H1 (cell line): ENCODE measurements around the gene NANOS2. TPM values are rescaled to one million over a fixed set of nuclear protein-coding genes. Genes with fewer than 3 reads are reported as not detected.

ENCODE experiments used
- CTCF ChIA-PET: fragments of 300-600 bp; sonication (Branson Sonifier 250); formaldehyde crosslinking; loops from one replicate; lab custom pipeline; 2021; ENCODE audit not compliant: partially characterized antibody; lab: Charles Lee
- POLR2A ChIA-PET: fragments of 300-600 bp; sonication (Branson Sonifier 250); formaldehyde crosslinking; loops from one replicate; lab custom pipeline; 2021; ENCODE audit warnings: inconsistent platforms; ENCODE audit not compliant: partially characterized antibody; lab: Charles Lee
- DNase-seq, 2 experiments: peaks; one replicate each; pipeline versions ENCODE4 v3.0.0 to v3.0.0-alpha.2; 2010 to 2022; ENCODE audit warnings: low spot score in 2 of 2, low read depth in 1 of 2, mixed read lengths in 1 of 2
- FAIRE-seq: peaks from 2 replicates; lab custom pipeline; 2011; peaks lifted over from hg19 to GRCh38; lab: Jason Lieb, UNC
- H2AFZ ChIP-seq: 2 replicates; pipeline ENCODE4 v1.8.1; 2012; ENCODE audit warnings: low read length, inconsistent platforms
- H2AK5ac ChIP-seq: 2 replicates; pipeline ENCODE4 v1.6.1; 2013; ENCODE audit warnings: low read depth, low read length
- H2BK120ac ChIP-seq: replicated peaks from 2 replicates; pipeline ENCODE3; 2013; ENCODE audit warnings: low read depth, low read length, inconsistent platforms
- H2BK12ac ChIP-seq: 2 replicates; pipeline ENCODE4 v1.6.1; 2013; ENCODE audit warnings: low read depth, low read length
- H2BK15ac ChIP-seq: 2 replicates; pipeline ENCODE4 v1.6.1; 2013; ENCODE audit warnings: low read length
- H2BK20ac ChIP-seq: 2 replicates; pipeline ENCODE4 v1.6.1; 2013; ENCODE audit warnings: low read length
- H2BK5ac ChIP-seq: 2 replicates; pipeline ENCODE4 v1.6.1; 2013; ENCODE audit warnings: low read depth, low read length
- H3K14ac ChIP-seq: 2 replicates; pipeline ENCODE4 v1.6.1; 2013; ENCODE audit warnings: inconsistent platforms; ENCODE audit not compliant: insufficient read length
- H3K18ac ChIP-seq: 2 replicates; pipeline ENCODE4 v1.6.1; 2013; ENCODE audit warnings: low read length; ENCODE audit errors: extremely low read depth
- H3K23ac ChIP-seq: 2 replicates; pipeline ENCODE4 v1.6.1; 2013; ENCODE audit warnings: inconsistent platforms; ENCODE audit not compliant: insufficient read length
- H3K23me2 ChIP-seq: 2 replicates; pipeline ENCODE4 v1.6.1; 2013; ENCODE audit warnings: low read depth, low read length
- H3K27ac ChIP-seq: 2 replicates; pipeline ENCODE4 v1.6.1; 2011; ENCODE audit warnings: low read depth, low read length, inconsistent platforms
- H3K27me3 ChIP-seq, 4 experiments: replicated peaks in 1 of 4; 1 replicate in 1 of 4; 2 replicates in 3 of 4; pipeline versions ENCODE4 v1.6.1 to v1.8.1; 2011 to 2013; ENCODE audit warnings: low read length in 3 of 4, mild to moderate bottlenecking in 3 of 4, inconsistent platforms in 2 of 4, mixed read lengths in 2 of 4, moderate library complexity in 1 of 4; ENCODE audit not compliant: control insufficient read depth in 3 of 4, insufficient read depth in 3 of 4; ENCODE audit errors: extremely low read depth in 1 of 4
- H3K36me3 ChIP-seq, 4 experiments: 2 replicates each; pipeline versions ENCODE4 v1.6.1 to v1.8.1; 2011 to 2013; ENCODE audit warnings: mild to moderate bottlenecking in 4 of 4, low read length in 3 of 4, moderate library complexity in 2 of 4, control low read depth in 1 of 4, inconsistent platforms in 1 of 4; ENCODE audit not compliant: insufficient read depth in 4 of 4, control insufficient read depth in 2 of 4
- H3K4ac ChIP-seq: replicated peaks from 2 replicates; pipeline ENCODE3; 2013; ENCODE audit warnings: low read length, low read depth, mixed read lengths, inconsistent platforms; ENCODE audit not compliant: insufficient read length
- H3K4me1 ChIP-seq, 4 experiments: replicated peaks in 1 of 4; 1 replicate in 1 of 4; 2 replicates in 3 of 4; pipeline versions ENCODE4 v1.6.1 to v1.8.1; 2011 to 2013; ENCODE audit warnings: low read length in 3 of 4, inconsistent platforms in 2 of 4, mixed read lengths in 1 of 4; ENCODE audit not compliant: insufficient read depth in 4 of 4, control insufficient read depth in 3 of 4
- H3K4me2 ChIP-seq, 2 experiments: 2 replicates each; pipeline versions ENCODE4 v1.6.1 to v1.8.1; 2011 to 2013; ENCODE audit warnings: low read depth in 2 of 2, low read length in 2 of 2, control low read depth in 1 of 2, inconsistent platforms in 1 of 2, mild to moderate bottlenecking in 1 of 2; ENCODE audit not compliant: insufficient read depth in 1 of 2
- H3K4me3 ChIP-seq, 4 experiments: fragments of 200-600, 300-600 bp in 1 of 4; sonication (generic), shearing (Covaris generic), sonication (Bioruptor Twin) in 1 of 4; 2 replicates each; pipeline versions ENCODE4 v1.5.1 to v1.8.1; 2011 to 2016; ENCODE audit warnings: low read length in 4 of 4, low read depth in 3 of 4, control low read depth in 2 of 4, inconsistent platforms in 2 of 4, mild to moderate bottlenecking in 2 of 4, mixed read lengths in 1 of 4, moderate library complexity in 1 of 4; ENCODE audit not compliant: insufficient read depth in 2 of 4; ENCODE audit errors: extremely low read depth in 1 of 4
- H3K56ac ChIP-seq: replicated peaks from 2 replicates; pipeline ENCODE3; 2013; ENCODE audit warnings: low read depth, mild to moderate bottlenecking, mixed read lengths, low read length, inconsistent platforms; ENCODE audit not compliant: insufficient read length
- H3K79me1 ChIP-seq: 2 replicates; pipeline ENCODE4 v1.6.1; 2013; ENCODE audit warnings: low read depth, low read length, control low read depth
- H3K79me2 ChIP-seq, 2 experiments: 2 replicates each; pipeline versions ENCODE4 v1.6.1 to v1.8.1; 2012 to 2013; ENCODE audit warnings: low read length in 2 of 2, mild to moderate bottlenecking in 2 of 2, inconsistent platforms in 1 of 2; ENCODE audit not compliant: insufficient read depth in 2 of 2, control insufficient read depth in 1 of 2
- H3K9ac ChIP-seq, 4 experiments: replicated peaks in 1 of 4; 1 replicate in 1 of 4; 2 replicates in 3 of 4; pipeline versions ENCODE4 v1.6.1 to v1.8.1; 2011 to 2013; ENCODE audit warnings: low read depth in 3 of 4, low read length in 3 of 4, control low read depth in 2 of 4, mild to moderate bottlenecking in 2 of 4, moderate library complexity in 2 of 4, inconsistent platforms in 1 of 4; ENCODE audit errors: extremely low read depth in 1 of 4
- H3K9me3 ChIP-seq, 2 experiments: 2 replicates each; pipeline versions ENCODE4 v1.6.1 to v1.8.1; 2012 to 2013; ENCODE audit warnings: mild to moderate bottlenecking in 2 of 2, moderate library complexity in 2 of 2, control low read depth in 1 of 2, inconsistent platforms in 1 of 2, low read depth in 1 of 2, low read length in 1 of 2, mixed read lengths in 1 of 2; ENCODE audit not compliant: insufficient read depth in 2 of 2
- H4K20me1 ChIP-seq, 2 experiments: replicated peaks in 1 of 2; 2 replicates each; pipeline versions ENCODE3 to v1.8.1; 2011 to 2013; ENCODE audit warnings: inconsistent platforms in 2 of 2, low read length in 2 of 2, mild to moderate bottlenecking in 1 of 2; ENCODE audit not compliant: insufficient read depth in 2 of 2, control insufficient read depth in 1 of 2
- H4K5ac ChIP-seq: 2 replicates; pipeline ENCODE4 v1.6.1; 2013; ENCODE audit warnings: low read length, low read depth, mixed read lengths, inconsistent platforms; ENCODE audit not compliant: insufficient read length
- H4K8ac ChIP-seq: 2 replicates; pipeline ENCODE4 v1.8.0; 2013; ENCODE audit warnings: mild to moderate bottlenecking, moderate library complexity, low read length, inconsistent platforms; ENCODE audit not compliant: insufficient read depth; ENCODE audit errors: extremely low read depth
- H4K91ac ChIP-seq: replicated peaks from 2 replicates; pipeline ENCODE3; 2013; ENCODE audit warnings: low read length, mixed read lengths, inconsistent platforms; ENCODE audit not compliant: insufficient read length
- ASH2L ChIP-seq: fragments of 200-600, 300-600 bp; sonication (generic); IDR thresholded peaks from one replicate; pipeline ENCODE4 v1.7.1; 2017; ENCODE audit warnings: low read length
- BCL11A ChIP-seq, 2 experiments: IDR thresholded peaks; one replicate each; pipeline ENCODE4 v1.6.1; 2011; ENCODE audit warnings: low read depth in 2 of 2, low read length in 2 of 2, mild to moderate bottlenecking in 2 of 2
- CBX8 ChIP-seq: fragments of 300-800, 300-1000 bp; sonication (generic); IDR thresholded peaks from 2 replicates; pipeline ENCODE4 v1.7.1; 2016; ENCODE audit warnings: low read depth, low read length, borderline replicate concordance
- CTBP2 ChIP-seq: IDR thresholded peaks from 2 replicates; pipeline ENCODE4 v1.7.0; 2011; ENCODE audit warnings: borderline replicate concordance, mild to moderate bottlenecking, moderate library complexity, mixed read lengths, low read length; ENCODE audit not compliant: insufficient read depth, insufficient read length
- EGR1 ChIP-seq: IDR thresholded peaks from 2 replicates; pipeline ENCODE4 v1.6.1; 2011; ENCODE audit warnings: low read depth, low read length, borderline replicate concordance
- FOSL1 ChIP-seq: IDR thresholded peaks from 2 replicates; pipeline ENCODE4 v1.6.1; 2011; ENCODE audit warnings: mild to moderate bottlenecking, low read depth, low read length, moderate library complexity; ENCODE audit not compliant: insufficient read depth
- JUN ChIP-seq: IDR thresholded peaks from 2 replicates; pipeline ENCODE4 v1.6.1; 2011; ENCODE audit warnings: low read depth, mild to moderate bottlenecking, improper control_type of control experiment, low read length
- POLR2AphosphoS5 ChIP-seq: IDR thresholded peaks from 2 replicates; pipeline ENCODE4 v1.6.1; 2011; ENCODE audit warnings: low read depth, low read length
- RAD21 ChIP-seq, 2 experiments: IDR thresholded peaks in 1 of 2; conservative IDR thresholded peaks in 1 of 2; 2 replicates each; pipeline ENCODE4 v1.6.1; 2011; ENCODE audit warnings: low read depth in 2 of 2, low read length in 2 of 2, improper control_type of control experiment in 1 of 2, inconsistent platforms in 1 of 2, mild to moderate bottlenecking in 1 of 2, moderate library complexity in 1 of 2
- SIRT6 ChIP-seq: IDR thresholded peaks from one replicate; pipeline ENCODE4 v1.7.1; 2012; ENCODE audit warnings: low read length, inconsistent platforms
- SRF ChIP-seq: IDR thresholded peaks from 2 replicates; pipeline ENCODE4 v1.6.1; 2011; ENCODE audit warnings: mild to moderate bottlenecking, low read depth, low read length, moderate library complexity
- TAF1 ChIP-seq: IDR thresholded peaks from 2 replicates; pipeline ENCODE4 v1.6.1; 2011; ENCODE audit warnings: mild to moderate bottlenecking, low read depth, low read length
- TBP ChIP-seq: IDR thresholded peaks from 2 replicates; pipeline ENCODE4 v1.6.1; 2011; ENCODE audit warnings: low read depth, low read length, improper control_type of control experiment
- WGBS, 2 experiments: shearing (Covaris generic) in 1 of 2; methylation state at CpG; one replicate each; pipeline versions ENCODE4 v1.1.6 to v1.1.7; 2013 to 2015; ENCODE audit warnings: low lambda C conversion rate in 2 of 2, mixed read lengths in 2 of 2, inconsistent platforms in 1 of 2, low coverage in 1 of 2, missing lambda C conversion rate in 1 of 2; ENCODE audit not compliant: insufficient replicate concordance in 2 of 2, insufficient coverage in 1 of 2, insufficient read length in 1 of 2; ENCODE audit errors: extremely low coverage in 1 of 2, missing lambda C conversion rate in 1 of 2; 5-methylcytosine and 5-hydroxymethylcytosine counted together
- polyA plus RNA-seq, 7 experiments: library from polyadenylated mRNA; depleted of rRNA in 3 of 7; stranded (reverse) in 5 of 7; unstranded in 2 of 7; fragments of >200 nt in 5 of 7; fragments of 200-250 nt in 2 of 7; gene quantifications; 1 replicate in 5 of 7; 2 replicates in 1 of 7; 4 replicates in 1 of 7; pipeline versions ENCODE4 v1.2.1 to v1.2.3, GENCODE V29; 2011 to 2013; ENCODE audit warnings: missing spikeins in 2 of 7, mixed read lengths in 2 of 7
- total RNA-seq: library from RNA; stranded (reverse); fragmentation: NEBNext Ultra II Directional; extraction: Animal tissue kit (Norgen Biotek cat#: 25700); gene quantifications from 2 replicates; pipeline ENCODE4 v1.2.1, GENCODE V29; 2021

Gene NANOS2
- total and polyA plus RNA-seq, 2 of the 8 experiments (the other 6 are each of a cell fraction or from before 2014, with no cell fraction given): 0.20 TPM; not detected in 1

- Histone ChIP-seq H3K27ac (no peak overlapping the region), H3K4me3 (no peak overlapping the region), H3K36me3 (peaks cover 0 to 10% (median 3%) of the 10 kb centered on the region in 4 experiments; a peak in 3 of 8 replicates), H2BK15ac (no peak overlapping the region), H2AFZ (no peak overlapping the region), H3K27me3 (peaks cover 0 to 2% (median 0%) of the 10 kb centered on the region in 4 experiments; a peak in 1 of 7 replicates), H3K23ac (no peak overlapping the region), H2AK5ac (peak overlapping the region; percentile 99), H3K56ac (no peak overlapping the region), H2BK120ac (no peak overlapping the region), H2BK20ac (no peak overlapping the region), H3K79me1 (no peaks in the 10 kb centered on the region), H4K8ac (no peak overlapping the region), H3K4me2 (no peak overlapping the region), H4K20me1 (peaks cover 2 to 4% of the 10 kb centered on the region in 2 experiments), H2BK5ac (peak overlapping the region; percentile 49; the same call in 1 of the 2 replicates), H4K5ac (no peak overlapping the region), H3K4me1 (peaks cover 0 to 11% (median 2%) of the 10 kb centered on the region in 4 experiments; a peak in 5 of 7 replicates), H3K79me2 (no peaks in the 10 kb centered on the region), H3K14ac (no peak overlapping the region), H3K23me2 (peaks cover 6% of the 10 kb centered on the region; the same call in 1 of the 2 replicates), H3K4ac (no peak overlapping the region), H4K91ac (no peak overlapping the region), H3K18ac (no peak overlapping the region), H3K9me3 (no peaks in the 10 kb centered on the region), H3K9ac (no peak overlapping the region), H2BK12ac (no peak overlapping the region)
- TF ChIP-seq POLR2AphosphoS5: no peak
- TF ChIP-seq RAD21 (IDR thresholded peaks at IDR 0.05 in 1 of 2, conservative IDR thresholded peaks at IDR 0.05 in 1 of 2; ENCODE audit: low read depth in 2 of 2, low read length in 2 of 2): no peak
- no peak for TF ChIP-seq TBP
- TF ChIP-seq EGR1: no peak
- no peak for TF ChIP-seq SIRT6
- no peak for TF ChIP-seq ASH2L
- no peak for TF ChIP-seq CBX8
- TF ChIP-seq FOSL1: no peak
- no peak for TF ChIP-seq JUN
- no peak for TF ChIP-seq SRF
- no peak for TF ChIP-seq CTBP2
- TF ChIP-seq TAF1: no peak
- no peak for TF ChIP-seq BCL11A (IDR thresholded peaks at IDR 0.05; ENCODE audit: low read depth in 2 of 2, low read length in 2 of 2)
- POLR2A ChIA-PET: interaction anchor here (1.0 to 2.4 kb wide), 2 partner anchors 9 to 12 kb away, joined by 3 to 8 read pairs; no protein-coding TSS in a partner anchor
- WGBS, 2 experiments: 87% methylated on average over 12 of the region's 12 CpGs; no CpG with 5 or more reads in 1 of the 2 experiments
- FAIRE-seq (no peak), DNase-seq (no peak)
- CTCF ChIA-PET: interaction anchor here (0.7 to 0.9 kb wide), 4 partner anchors 27 to 931 kb away, joined by 3 to 5 read pairs (median 4); no protein-coding TSS in a partner anchor
These were observed 44.4 kb upstream of the NANOS2 start for GRCh38 chr19:45958769-45959516.
